ENCODE data around the gene EFCAB10. TPM values are rescaled to one million over a fixed set of nuclear protein-coding genes. Genes with fewer than 3 reads are reported as not detected.

Gene EFCAB10
- total and polyA plus RNA-seq, 2 of the 13 experiments (the other 11 are each of a cell fraction or from before 2014, with no cell fraction given) = 0.40 TPM; not detected in 1

- no peaks in the 10 kb centered on the region for H3K9me3 ChIP-seq (ENCODE audit: low read length)
- no peak for ATAC-seq
- POLR2A ChIA-PET = no interaction called here
- BruUV-seq (replicated peaks) = no TSS peak
- intact Hi-C loops (cut with micrococcal nuclease; ENCODE audit: unreplicated experiment) (no loop called here), in situ Hi-C loops (cut with HindIII; ENCODE audit: extremely low pct_ligation_motif_present, low pct_unique_long_range_greater_than_20kb) (no loop called here)
- no peak for DNase-seq (ENCODE audit: low spot score)
- no peak overlapping the region for H3K9ac ChIP-seq (ENCODE audit: insufficient read depth, low read depth, low read length)
- H3K4me3 ChIP-seq (replicated peaks in 1 of 3; ENCODE audit: insufficient read depth in 1 of 3, low read depth in 2 of 3, low read length in 3 of 3) = no peak overlapping the region
- no peaks in the 10 kb centered on the region for H3K36me3 ChIP-seq (replicated peaks in 1 of 2; ENCODE audit: control insufficient read depth in 1 of 2, insufficient read depth in 2 of 2, low read length in 2 of 2)
- H3K4me1 ChIP-seq (ENCODE audit: insufficient read depth, low read length) = no peaks in the 10 kb centered on the region
- H4K20me1 ChIP-seq (ENCODE audit: insufficient read depth, low read length) = no peaks in the 10 kb centered on the region
- H3K27ac ChIP-seq (ENCODE audit: extremely low read length, insufficient read depth, low read length) = no peak overlapping the region
- H3K4me2 ChIP-seq (ENCODE audit: low read depth, low read length) = no peak overlapping the region
- no peaks in the 10 kb centered on the region for H3K79me2 ChIP-seq (ENCODE audit: insufficient read depth, low read length)
- 68% methylated on average over 19 of the region's 19 CpGs for WGBS (ENCODE audit: low lambda C conversion rate)
- CTCF ChIA-PET (ENCODE audit: low intra/inter-chr PET ratio, low total read pairs) = no interaction called here
- H3K27me3 ChIP-seq (ENCODE audit: control insufficient read depth in 1 of 2, insufficient read depth in 2 of 2, low read length in 2 of 2) = no peaks in the 10 kb centered on the region; a peak in 3 of 5 replicates
- H2AFZ ChIP-seq (ENCODE audit: low read length) = no peak overlapping the region
- no peak for FAIRE-seq
- TF ChIP-seq MAFK (conservative IDR thresholded peaks at IDR 0.05 in 1 of 2, IDR thresholded peaks at IDR 0.05 in 1 of 2; ENCODE audit: low read length in 2 of 2) (no peak), TFDP1 (CRISPR knock-in tag; IDR thresholded peaks at IDR 0.05; ENCODE audit: borderline replicate concordance) (no peak), ZNF782 (CRISPR knock-in tag; IDR thresholded peaks at IDR 0.05; ENCODE audit: borderline replicate concordance) (no peak)
Measured at GRCh38 chr7:105602325-105603305, 21.3 kb upstream of the EFCAB10 start.

- Histone ChIP-seq H3K9me3 (ENCODE audit: low read length) (no peaks in the 10 kb centered on the region), H4K20me1 (ENCODE audit: insufficient read depth, low read length) (no peaks in the 10 kb centered on the region), H2AFZ (ENCODE audit: low read length) (no peak overlapping the region), H3K4me3 (replicated peaks in 1 of 3; ENCODE audit: insufficient read depth in 1 of 3, low read depth in 2 of 3, low read length in 3 of 3) (no peak overlapping the region), H3K4me2 (ENCODE audit: low read depth, low read length) (no peak overlapping the region), H3K9ac (ENCODE audit: insufficient read depth, low read depth, low read length) (no peak overlapping the region), H3K27ac (ENCODE audit: extremely low read length, insufficient read depth, low read length) (no peak overlapping the region), H3K79me2 (ENCODE audit: insufficient read depth, low read length) (no peaks in the 10 kb centered on the region), H3K27me3 (ENCODE audit: control insufficient read depth in 1 of 2, insufficient read depth in 2 of 2, low read length in 2 of 2) (peaks cover 0 to 3% of the 10 kb centered on the region in 2 experiments; a peak in 3 of 5 replicates), H3K36me3 (replicated peaks in 1 of 2; ENCODE audit: control insufficient read depth in 1 of 2, insufficient read depth in 2 of 2, low read length in 2 of 2) (no peaks in the 10 kb centered on the region), H3K4me1 (ENCODE audit: insufficient read depth, low read length) (no peaks in the 10 kb centered on the region)
- FAIRE-seq = no peak
- intact Hi-C loops (cut with micrococcal nuclease; ENCODE audit: unreplicated experiment) = no loop called here
- WGBS (ENCODE audit: low lambda C conversion rate) = 67% methylated on average over 14 of the region's 14 CpGs
- ChIA-PET CTCF (ENCODE audit: low intra/inter-chr PET ratio, low total read pairs) (no interaction called here), POLR2A (no interaction called here)
- BruUV-seq (replicated peaks) = no TSS peak
- in situ Hi-C loops (cut with HindIII; ENCODE audit: extremely low pct_ligation_motif_present, low pct_unique_long_range_greater_than_20kb) = no loop called here
- no peak for ATAC-seq
- DNase-seq (ENCODE audit: low spot score) = no peak
- TF ChIP-seq HNF4G (IDR thresholded peaks at IDR 0.05; ENCODE audit: borderline replicate concordance, low read depth, low read length) = no peak
- no peak for TF ChIP-seq HNF4G (CRISPR knock-in tag; IDR thresholded peaks at IDR 0.05; ENCODE audit: borderline replicate concordance, low read depth)
- TF ChIP-seq ETV5 (CRISPR knock-in tag; IDR thresholded peaks at IDR 0.05; ENCODE audit: borderline replicate concordance) = no peak
- TF ChIP-seq PRDM15 (CRISPR knock-in tag; IDR thresholded peaks at IDR 0.05) = no peak
- TF ChIP-seq SIX1 (CRISPR knock-in tag; IDR thresholded peaks at IDR 0.05; ENCODE audit: borderline replicate concordance) = no peak
- TF ChIP-seq ZNF747 (CRISPR knock-in tag; IDR thresholded peaks at IDR 0.05; ENCODE audit: borderline replicate concordance) = no peak
- no peak for TF ChIP-seq ZEB1 (IDR thresholded peaks at IDR 0.05; ENCODE audit: insufficient replicate concordance, low read depth)
Measured at GRCh38 chr7:105600720-105601550, 19.6 kb upstream of the EFCAB10 start.
